ENCODE measurements around the gene SGTA.

GRCh38 chr19:2766594-2767372, 16.3 kb downstream of the SGTA start:
- TF ChIP-seq EZH2phosphoT487 (IDR thresholded peaks at IDR 0.05; ENCODE audit: low read depth): no peak
- TF ChIP-seq, protein P1, sequence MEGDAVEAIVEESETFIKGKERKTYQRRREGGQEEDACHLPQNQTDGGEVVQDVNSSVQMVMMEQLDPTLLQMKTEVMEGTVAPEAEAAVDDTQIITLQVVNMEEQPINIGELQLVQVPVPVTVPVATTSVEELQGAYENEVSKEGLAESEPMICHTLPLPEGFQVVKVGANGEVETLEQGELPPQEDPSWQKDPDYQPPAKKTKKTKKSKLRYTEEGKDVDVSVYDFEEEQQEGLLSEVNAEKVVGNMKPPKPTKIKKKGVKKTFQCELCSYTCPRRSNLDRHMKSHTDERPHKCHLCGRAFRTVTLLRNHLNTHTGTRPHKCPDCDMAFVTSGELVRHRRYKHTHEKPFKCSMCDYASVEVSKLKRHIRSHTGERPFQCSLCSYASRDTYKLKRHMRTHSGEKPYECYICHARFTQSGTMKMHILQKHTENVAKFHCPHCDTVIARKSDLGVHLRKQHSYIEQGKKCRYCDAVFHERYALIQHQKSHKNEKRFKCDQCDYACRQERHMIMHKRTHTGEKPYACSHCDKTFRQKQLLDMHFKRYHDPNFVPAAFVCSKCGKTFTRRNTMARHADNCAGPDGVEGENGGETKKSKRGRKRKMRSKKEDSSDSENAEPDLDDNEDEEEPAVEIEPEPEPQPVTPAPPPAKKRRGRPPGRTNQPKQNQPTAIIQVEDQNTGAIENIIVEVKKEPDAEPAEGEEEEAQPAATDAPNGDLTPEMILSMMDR (IDR thresholded peaks at IDR 0.05; ENCODE audit: low read depth, low read length): no peak
